C4-2B (cell line): ENCODE results near the gene DPP7.

ENCODE experiments used
- H3K27ac ChIP-seq: fragments of 450-650 bp; 2 replicates; pipeline ENCODE4 v1.5.1; 2017
- CTCF ChIP-seq: fragments of 450-650 bp; conservative IDR thresholded peaks from 2 replicates; pipeline ENCODE4 v1.5.1; 2017; ENCODE audit warnings: mild to moderate bottlenecking
- ZFX ChIP-seq: fragments of 450-650 bp; IDR thresholded peaks from 2 replicates; pipeline ENCODE4 v1.6.1; 2017

The DPP7 gene

GRCh38 chr9:137150617-137151457 lies 36.3 kb upstream of the DPP7 start:
- TF ChIP-seq ZFX: no peak
- TF ChIP-seq CTCF: no peak
- no peak overlapping the region for H3K27ac ChIP-seq

GRCh38 chr9:137149942-137150616 lies 35.5 kb upstream of the DPP7 start:
- H3K27ac ChIP-seq: peak overlapping the region; percentile 75

GRCh38 chr9:137149363-137149762 lies 34.8 kb upstream of the DPP7 start:
- no peak for TF ChIP-seq CTCF
- TF ChIP-seq ZFX: no peak
- peak overlapping the region; percentile 75 for H3K27ac ChIP-seq

More at GRCh38 chr9:137149942-137150616, 35.5 kb upstream of the DPP7 start:
- TF ChIP-seq CTCF (no peak), ZFX (no peak)

GRCh38 chr9:137148661-137149060 lies 34.1 kb upstream of the DPP7 start:
- H3K27ac ChIP-seq: peak overlapping the region; percentile 75
- TF ChIP-seq CTCF (no peak), ZFX (no peak)

- TF ChIP-seq CTCF (no peak), ZFX (no peak)
- peak overlapping the region; percentile 75 for H3K27ac ChIP-seq
Observed at GRCh38 chr9:137148242-137148641, 33.7 kb upstream of the DPP7 start.

- TF ChIP-seq CTCF: no peak
- no peak for TF ChIP-seq ZFX
- no peak overlapping the region for H3K27ac ChIP-seq
Observed at GRCh38 chr9:137147793-137148160, 33.2 kb upstream of the DPP7 start.

GRCh38 chr9:137147091-137147792 lies 32.7 kb upstream of the DPP7 start:
- H3K27ac ChIP-seq: no peak overlapping the region
- TF ChIP-seq ZFX (no peak), CTCF (no peak)
